ENCODE data around the gene PTPRD.

The PTPRD gene

GRCh38 chr9:9620736-9621135, 992.1 kb downstream of the PTPRD start:
- no peak for TF ChIP-seq CTCF (IDR thresholded peaks at IDR 0.05; ENCODE audit: borderline replicate concordance, control extremely low read depth, extremely low read depth, insufficient read depth, missing control alignments)
- in situ Hi-C loops (cut with MboI; ENCODE audit: low sequenced_read_pairs, unreplicated experiment) = loop anchor here (25.0 kb wide), 1 partner anchor 292 kb away; no protein-coding TSS in a partner anchor
- no peak for DNase-seq (ENCODE audit: low spot score)

- no peak for TF ChIP-seq CTCF (IDR thresholded peaks at IDR 0.05; ENCODE audit: borderline replicate concordance, control extremely low read depth, extremely low read depth, insufficient read depth, missing control alignments)
- in situ Hi-C loops (cut with MboI; ENCODE audit: low sequenced_read_pairs, unreplicated experiment) = loop anchor here (25.0 kb wide), 1 partner anchor 297 kb away; no protein-coding TSS in a partner anchor
- no peak for DNase-seq (ENCODE audit: low spot score)
Observed at GRCh38 chr9:9615086-9615485, 997.7 kb downstream of the PTPRD start.

GRCh38 chr9:9614607-9615006, 998.2 kb downstream of the PTPRD start:
- in situ Hi-C loops (cut with MboI; ENCODE audit: low sequenced_read_pairs, unreplicated experiment) = loop anchor here (25.0 kb wide), 1 partner anchor 298 kb away; no protein-coding TSS in a partner anchor
- TF ChIP-seq CTCF (IDR thresholded peaks at IDR 0.05; ENCODE audit: borderline replicate concordance, control extremely low read depth, extremely low read depth, insufficient read depth, missing control alignments) = no peak
- no peak for DNase-seq (ENCODE audit: low spot score)

GRCh38 chr9:9612755-9613154, 1000.0 kb downstream of the PTPRD start:
- DNase-seq (ENCODE audit: low spot score) = no peak
- no peak for TF ChIP-seq CTCF (IDR thresholded peaks at IDR 0.05; ENCODE audit: borderline replicate concordance, control extremely low read depth, extremely low read depth, insufficient read depth, missing control alignments)
- in situ Hi-C loops (cut with MboI; ENCODE audit: low sequenced_read_pairs, unreplicated experiment) = loop anchor here (25.0 kb wide), 1 partner anchor 300 kb away; no protein-coding TSS in a partner anchor

GRCh38 chr9:9612270-9612669, 1000.5 kb downstream of the PTPRD start:
- no peak for TF ChIP-seq CTCF (IDR thresholded peaks at IDR 0.05; ENCODE audit: borderline replicate concordance, control extremely low read depth, extremely low read depth, insufficient read depth, missing control alignments)
- no peak for DNase-seq (ENCODE audit: low spot score)
- in situ Hi-C loops (cut with MboI; ENCODE audit: low sequenced_read_pairs, unreplicated experiment) = loop anchor here (25.0 kb wide), 1 partner anchor 300 kb away; no protein-coding TSS in a partner anchor

- DNase-seq (ENCODE audit: low spot score) = no peak
- no peak for TF ChIP-seq CTCF (IDR thresholded peaks at IDR 0.05; ENCODE audit: borderline replicate concordance, control extremely low read depth, extremely low read depth, insufficient read depth, missing control alignments)
- in situ Hi-C loops (cut with MboI; ENCODE audit: low sequenced_read_pairs, unreplicated experiment) = loop anchor here (10.0 to 25.0 kb wide), 2 partner anchors 189 to 307 kb away; no protein-coding TSS in a partner anchor
Observed at GRCh38 chr9:9605681-9606080, 1007.1 kb downstream of the PTPRD start.

Measured in GM13976 (cell line).